Esophagus squamous epithelium (tissue), 4 donors: ENCODE data around the gene SVIL.

Source experiments
- CTCF ChIP-seq, 6 experiments: fragments of 450-650 bp in 4 of 6; fragments of 200-600 bp in 2 of 6; sonication (generic) in 2 of 6; IDR thresholded peaks; one replicate each; pipeline ENCODE4 v1.5.1; 2016 to 2019; ENCODE audit warnings: antibody characterized with exemption in 6 of 6, mild to moderate bottlenecking in 4 of 6, moderate library complexity in 4 of 6
- POLR2A ChIP-seq, 4 donors: fragments of 450-650 bp; IDR thresholded peaks; one replicate each; pipeline ENCODE4 v1.6.1; 2017; ENCODE audit warnings: antibody characterized with exemption in 4 of 4, mild to moderate bottlenecking in 4 of 4, moderate library complexity in 3 of 4

- TF ChIP-seq POLR2A (IDR thresholded peaks at IDR 0.05) (no peak), CTCF (IDR thresholded peaks at IDR 0.05) (no peak)
Measured at GRCh38 chr10:29525762-29526161, 109.0 kb downstream of the SVIL start.
